ENCODE results near the gene LRP2. TPM values are rescaled to one million over a fixed set of nuclear protein-coding genes. Genes with fewer than 3 reads are reported as not detected.
"Not testable (repeated sequence)": the region's sequence is repeated elsewhere in the genome, so short reads cannot be mapped to it uniquely, and the experiment has no call there.

The LRP2 gene
- total RNA-seq, 4 donors from 2014 or later, result 0.05 to 0.23 TPM; not detected in 2

- no peak overlapping the region for H3K4me3 ChIP-seq (ENCODE audit: low read depth, poor library complexity, severe bottlenecking)
- intact Hi-C loops (cut with DNase I; ENCODE audit: low total_unique reads), result no loop called here
- DNase-seq (ENCODE audit: low spot score in 2 of 2), result no peak
- WGBS, 2 donors, result 66 to 81% methylated on average over 6 of the region's 6 CpGs
- TF ChIP-seq CTCF (IDR thresholded peaks at IDR 0.05) (no peak), POLR2A (IDR thresholded peaks at IDR 0.05) (no peak)
These were observed 31.7 kb downstream of the LRP2 start for GRCh38 chr2:169330555-169331198.

GRCh38 chr2:169329688-169330554, 32.4 kb downstream of the LRP2 start:
- H3K4me3 ChIP-seq (ENCODE audit: low read depth, poor library complexity, severe bottlenecking), result no peak overlapping the region
- no peak for DNase-seq (ENCODE audit: low spot score in 2 of 2)
- intact Hi-C loops (cut with DNase I; ENCODE audit: low total_unique reads), result no loop called here

GRCh38 chr2:169328785-169329184, 33.5 kb downstream of the LRP2 start:
- 88 to 90% methylated on average over 3 of the region's 3 CpGs for WGBS, 2 donors
- TF ChIP-seq POLR2A (IDR thresholded peaks at IDR 0.05), result no peak
- TF ChIP-seq CTCF (IDR thresholded peaks at IDR 0.05), result no peak
- no peak overlapping the region for H3K4me3 ChIP-seq (ENCODE audit: low read depth, poor library complexity, severe bottlenecking)
- intact Hi-C loops (cut with DNase I; ENCODE audit: low total_unique reads), result no loop called here
- DNase-seq (ENCODE audit: low spot score in 2 of 2), result no peak

More at GRCh38 chr2:169329688-169330554, 32.4 kb downstream of the LRP2 start:
- TF ChIP-seq POLR2A (IDR thresholded peaks at IDR 0.05), result no peak
- no peak for TF ChIP-seq CTCF (IDR thresholded peaks at IDR 0.05)
- 88 to 91% methylated on average over 8 of the region's 8 CpGs for WGBS, 2 donors

- WGBS, 2 donors, result no CpG with 5 or more reads among the region's 33 CpGs
- intact Hi-C loops (cut with DNase I; ENCODE audit: low total_unique reads), result not testable (repeated sequence)
These were observed 34.5 kb downstream of the LRP2 start for GRCh38 chr2:169327837-169328236.

GRCh38 chr2:169325886-169326285, 36.4 kb downstream of the LRP2 start:
- intact Hi-C loops (cut with DNase I; ENCODE audit: low total_unique reads); DNase-seq (ENCODE audit: low spot score in 2 of 2); H3K4me3 ChIP-seq (ENCODE audit: low read depth, poor library complexity, severe bottlenecking): not testable (repeated sequence)
- 88% methylated on average over 3 of the region's 4 CpGs; no CpG with 5 or more reads in 1 of the 2 donors for WGBS, 2 donors

More at GRCh38 chr2:169327837-169328236, 34.5 kb downstream of the LRP2 start:
- H3K4me3 ChIP-seq (ENCODE audit: low read depth, poor library complexity, severe bottlenecking); DNase-seq (ENCODE audit: low spot score in 2 of 2): not testable (repeated sequence)

GRCh38 chr2:169324581-169325260, 37.6 kb downstream of the LRP2 start:
- intact Hi-C loops (cut with DNase I; ENCODE audit: low total_unique reads), result no loop called here
- WGBS, 2 donors, result 33 to 39% methylated on average over 5 of the region's 5 CpGs
- DNase-seq (ENCODE audit: low spot score in 2 of 2), result no peak
- no peak for TF ChIP-seq CTCF (IDR thresholded peaks at IDR 0.05)
- TF ChIP-seq POLR2A (IDR thresholded peaks at IDR 0.05), result no peak
- H3K4me3 ChIP-seq (ENCODE audit: low read depth, poor library complexity, severe bottlenecking), result no peak overlapping the region

Measured in lower leg skin (tissue), 4 donors.